ENCODE results near the gene DPH6.

Gene DPH6

DNA sequence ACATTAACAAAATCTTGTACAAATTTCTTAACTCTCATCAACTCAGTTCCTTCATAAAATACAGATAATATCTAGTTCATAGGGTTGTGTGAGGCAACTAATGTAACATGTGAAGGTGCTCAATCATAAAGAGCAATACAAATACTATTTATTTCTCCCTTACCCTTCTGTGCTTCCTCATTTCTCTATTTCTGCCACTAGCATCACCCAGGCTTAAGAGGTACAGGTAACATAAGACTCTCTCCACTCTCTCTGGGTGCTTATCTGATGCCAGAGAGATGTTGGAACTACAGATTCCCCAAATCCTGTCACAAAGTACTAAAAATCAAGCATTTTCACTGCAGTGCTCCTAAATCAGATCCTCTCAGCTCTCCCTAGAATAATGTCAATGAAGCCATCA lies 74.9 kb downstream of the DPH6 start:
- no peak overlapping the region for H2BK15ac ChIP-seq (replicated peaks; ENCODE audit: low read depth)
- no peak for DNase-seq
- no peaks in the 10 kb centered on the region for H3K36me3 ChIP-seq (ENCODE audit: control insufficient read depth, insufficient read depth, low read length)
- H4K5ac ChIP-seq (ENCODE audit: low read length), result no peak overlapping the region
- no peak overlapping the region for H3K18ac ChIP-seq (ENCODE audit: low read length)
- H4K8ac ChIP-seq (ENCODE audit: low read depth, low read length), result no peak overlapping the region
- no peak overlapping the region for H2AK5ac ChIP-seq (ENCODE audit: low read length)
- no peak overlapping the region for H3K4me3 ChIP-seq (ENCODE audit: low read length)
- H3K27me3 ChIP-seq (ENCODE audit: insufficient read depth, low read length, poor library complexity), result no peaks in the 10 kb centered on the region
- no peak overlapping the region for H3K9ac ChIP-seq (ENCODE audit: low read length)
- H2BK5ac ChIP-seq (ENCODE audit: low read length), result no peak overlapping the region
- no peaks in the 10 kb centered on the region for H3K79me1 ChIP-seq (ENCODE audit: low read length)
- no peak overlapping the region for H2BK120ac ChIP-seq (ENCODE audit: low read depth, low read length)
- H3K56ac ChIP-seq (ENCODE audit: low read length), result no peak overlapping the region
- no peak overlapping the region for H3K27ac ChIP-seq (ENCODE audit: low read depth, low read length)
- no peak overlapping the region for H3K4me2 ChIP-seq (ENCODE audit: low read length)
- H3K4ac ChIP-seq (ENCODE audit: low read depth, low read length), result no peak overlapping the region
- H3K4me1 ChIP-seq (ENCODE audit: control insufficient read depth, low read depth, low read length), result no peaks in the 10 kb centered on the region
- H3K79me2 ChIP-seq (ENCODE audit: control insufficient read depth, insufficient read depth, low read length), result no peaks in the 10 kb centered on the region
- H3K23ac ChIP-seq (ENCODE audit: low read length), result no peak overlapping the region

DNA sequence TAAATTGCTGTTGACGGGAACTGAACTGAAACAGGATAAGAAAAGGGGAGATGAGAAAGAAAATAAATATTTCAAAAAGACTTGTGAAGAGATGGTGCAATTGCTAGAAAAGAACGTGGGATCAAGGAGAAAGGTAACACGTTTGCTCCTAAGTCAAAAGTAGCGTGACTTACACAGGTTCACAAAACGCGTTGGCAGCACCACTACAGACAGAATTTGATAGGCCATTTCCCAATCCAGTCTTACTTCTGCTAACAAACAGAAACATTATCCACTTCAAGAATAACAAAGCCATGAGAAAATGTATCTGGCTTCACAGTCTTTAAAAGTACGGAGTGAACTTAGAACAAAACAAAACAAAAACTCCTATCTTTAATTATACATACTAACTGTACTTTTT lies 75.5 kb downstream of the DPH6 start:
- no peak overlapping the region for H3K4ac ChIP-seq (ENCODE audit: low read depth, low read length)
- no CpG with 5 or more reads among the region's 7 CpGs for WGBS (ENCODE audit: extremely low coverage, insufficient coverage, low lambda C conversion rate)
- H3K79me2 ChIP-seq (ENCODE audit: control insufficient read depth, insufficient read depth, low read length), result no peaks in the 10 kb centered on the region
- H3K79me1 ChIP-seq (ENCODE audit: low read length), result no peaks in the 10 kb centered on the region
- DNase-seq, result no peak
- no peak overlapping the region for H3K4me2 ChIP-seq (ENCODE audit: low read length)
- no peak overlapping the region for H2BK5ac ChIP-seq (ENCODE audit: low read length)
- H3K23ac ChIP-seq (ENCODE audit: low read length), result no peak overlapping the region
- H2BK15ac ChIP-seq (replicated peaks; ENCODE audit: low read depth), result no peak overlapping the region
- no peaks in the 10 kb centered on the region for H3K27me3 ChIP-seq (ENCODE audit: insufficient read depth, low read length, poor library complexity)
- H2AK5ac ChIP-seq (ENCODE audit: low read length), result no peak overlapping the region
- no peak overlapping the region for H3K56ac ChIP-seq (ENCODE audit: low read length)
- no peak overlapping the region for H4K5ac ChIP-seq (ENCODE audit: low read length)
- H3K4me3 ChIP-seq (ENCODE audit: low read length), result no peak overlapping the region
- no peaks in the 10 kb centered on the region for H3K36me3 ChIP-seq (ENCODE audit: control insufficient read depth, insufficient read depth, low read length)
- no peak overlapping the region for H2BK120ac ChIP-seq (ENCODE audit: low read depth, low read length)
- H3K18ac ChIP-seq (ENCODE audit: low read length), result no peak overlapping the region
- no peaks in the 10 kb centered on the region for H3K4me1 ChIP-seq (ENCODE audit: control insufficient read depth, low read depth, low read length)
- H3K9ac ChIP-seq (ENCODE audit: low read length), result no peak overlapping the region
- H3K27ac ChIP-seq (ENCODE audit: low read depth, low read length), result no peak overlapping the region
- no peak overlapping the region for H4K8ac ChIP-seq (ENCODE audit: low read depth, low read length)

DNA sequence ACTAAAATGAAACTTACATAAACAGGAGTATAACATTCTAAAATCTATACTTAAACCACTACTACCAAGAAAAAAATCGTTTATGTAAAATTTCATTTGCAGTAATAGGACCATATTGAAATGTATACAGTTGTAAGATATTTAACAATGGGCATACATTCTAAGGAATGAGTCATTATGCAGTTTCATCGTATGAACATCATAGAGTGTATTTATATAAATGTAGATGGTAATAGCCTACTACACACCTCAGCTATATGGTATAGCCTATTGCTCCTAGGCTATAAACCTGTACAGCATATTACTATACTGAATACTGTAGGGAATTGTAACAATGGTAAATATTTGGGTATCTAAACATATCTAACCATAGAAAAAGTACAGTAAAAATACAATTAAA lies 79.5 kb downstream of the DPH6 start:
- H3K4ac ChIP-seq (ENCODE audit: low read depth, low read length), result no peak overlapping the region
- H3K4me2 ChIP-seq (ENCODE audit: low read length), result no peak overlapping the region
- no peak overlapping the region for H3K23ac ChIP-seq (ENCODE audit: low read length)
- no peaks in the 10 kb centered on the region for H3K79me1 ChIP-seq (ENCODE audit: low read length)
- no CpG with 5 or more reads among the region's 2 CpGs for WGBS (ENCODE audit: extremely low coverage, insufficient coverage, low lambda C conversion rate)
- H3K27me3 ChIP-seq (ENCODE audit: insufficient read depth, low read length, poor library complexity), result no peaks in the 10 kb centered on the region
- no peaks in the 10 kb centered on the region for H3K36me3 ChIP-seq (ENCODE audit: control insufficient read depth, insufficient read depth, low read length)
- no peak overlapping the region for H2BK5ac ChIP-seq (ENCODE audit: low read length)
- no peak overlapping the region for H2AK5ac ChIP-seq (ENCODE audit: low read length)
- no peak overlapping the region for H2BK120ac ChIP-seq (ENCODE audit: low read depth, low read length)
- H3K9ac ChIP-seq (ENCODE audit: low read length), result no peak overlapping the region
- no peak overlapping the region for H3K27ac ChIP-seq (ENCODE audit: low read depth, low read length)
- no peaks in the 10 kb centered on the region for H3K4me1 ChIP-seq (ENCODE audit: control insufficient read depth, low read depth, low read length)
- no peak overlapping the region for H4K5ac ChIP-seq (ENCODE audit: low read length)
- no peak for DNase-seq
- no peak overlapping the region for H4K8ac ChIP-seq (ENCODE audit: low read depth, low read length)
- no peaks in the 10 kb centered on the region for H3K79me2 ChIP-seq (ENCODE audit: control insufficient read depth, insufficient read depth, low read length)
- H2BK15ac ChIP-seq (replicated peaks; ENCODE audit: low read depth), result no peak overlapping the region
- no peak overlapping the region for H3K56ac ChIP-seq (ENCODE audit: low read length)
- no peak overlapping the region for H3K4me3 ChIP-seq (ENCODE audit: low read length)
- no peak overlapping the region for H3K18ac ChIP-seq (ENCODE audit: low read length)

DNA sequence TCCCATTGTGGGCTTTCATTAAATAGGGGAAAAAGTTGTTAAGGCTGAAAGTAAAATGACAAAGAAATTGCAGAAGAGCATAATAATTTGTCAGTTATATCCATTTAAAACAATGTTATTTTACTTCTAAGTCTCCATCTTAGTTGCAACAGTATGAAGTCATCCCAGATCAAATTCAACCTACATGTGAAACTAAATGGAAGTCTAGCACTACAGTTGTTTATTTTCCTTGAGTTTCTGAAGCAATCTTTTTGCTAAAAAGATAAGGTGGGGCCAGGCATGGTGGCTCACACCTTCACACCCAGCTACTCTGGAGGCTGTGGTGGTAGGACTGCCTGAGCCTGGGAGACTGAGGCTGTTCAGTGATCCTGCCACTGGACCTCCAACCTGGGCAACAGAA lies 80.2 kb downstream of the DPH6 start:
- no peak overlapping the region for H4K8ac ChIP-seq (ENCODE audit: low read depth, low read length)

DNA sequence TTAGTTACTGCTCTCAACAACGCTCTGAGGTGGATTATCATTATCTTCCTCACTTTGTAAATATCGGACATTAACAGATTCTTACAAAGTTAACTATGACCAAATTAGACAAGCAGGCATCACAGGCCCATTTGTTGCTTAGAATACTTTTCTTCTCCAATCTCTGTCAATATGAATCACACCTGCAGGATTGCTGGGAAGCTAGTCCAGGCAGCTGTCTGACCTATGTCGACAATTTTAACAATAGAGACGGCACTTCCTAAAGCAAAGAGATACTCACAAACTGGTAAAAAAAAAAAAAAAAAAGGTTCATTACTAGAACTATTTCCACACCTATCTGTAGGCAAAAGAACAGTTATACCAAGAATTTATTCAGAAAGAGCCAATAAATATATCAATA lies 85.3 kb downstream of the DPH6 start:
- Histone ChIP-seq H3K18ac (ENCODE audit: low read length) (no peak overlapping the region), H3K4me1 (ENCODE audit: control insufficient read depth, low read depth, low read length) (no peaks in the 10 kb centered on the region), H3K79me1 (ENCODE audit: low read length) (no peaks in the 10 kb centered on the region), H4K8ac (ENCODE audit: low read depth, low read length) (no peak overlapping the region), H3K79me2 (ENCODE audit: control insufficient read depth, insufficient read depth, low read length) (no peaks in the 10 kb centered on the region), H3K56ac (ENCODE audit: low read length) (no peak overlapping the region), H2BK15ac (replicated peaks; ENCODE audit: low read depth) (no peak overlapping the region), H3K9ac (ENCODE audit: low read length) (no peak overlapping the region), H3K36me3 (ENCODE audit: control insufficient read depth, insufficient read depth, low read length) (no peaks in the 10 kb centered on the region), H3K4me2 (ENCODE audit: low read length) (no peak overlapping the region), H2BK120ac (ENCODE audit: low read depth, low read length) (no peak overlapping the region), H2BK5ac (ENCODE audit: low read length) (no peak overlapping the region), H3K23ac (ENCODE audit: low read length) (no peak overlapping the region), H4K5ac (ENCODE audit: low read length) (no peak overlapping the region), H3K27ac (ENCODE audit: low read depth, low read length) (no peak overlapping the region), H3K4ac (ENCODE audit: low read depth, low read length) (no peak overlapping the region), H3K27me3 (ENCODE audit: insufficient read depth, low read length, poor library complexity) (no peaks in the 10 kb centered on the region), H3K4me3 (ENCODE audit: low read length) (no peak overlapping the region), H2AK5ac (ENCODE audit: low read length) (no peak overlapping the region)
- WGBS (ENCODE audit: extremely low coverage, insufficient coverage, low lambda C conversion rate), result no CpG with 5 or more reads among the region's 4 CpGs
- no peak for DNase-seq

More for the DNA sequence above, 80.2 kb downstream of the DPH6 start:
- Histone ChIP-seq H3K18ac (ENCODE audit: low read length) (no peak overlapping the region), H2BK15ac (replicated peaks; ENCODE audit: low read depth) (no peak overlapping the region), H2BK5ac (ENCODE audit: low read length) (no peak overlapping the region), H3K4me1 (ENCODE audit: control insufficient read depth, low read depth, low read length) (no peaks in the 10 kb centered on the region), H3K27ac (ENCODE audit: low read depth, low read length) (no peak overlapping the region), H3K79me1 (ENCODE audit: low read length) (no peaks in the 10 kb centered on the region), H3K4me3 (ENCODE audit: low read length) (no peak overlapping the region), H4K5ac (ENCODE audit: low read length) (no peak overlapping the region), H3K79me2 (ENCODE audit: control insufficient read depth, insufficient read depth, low read length) (no peaks in the 10 kb centered on the region), H3K4me2 (ENCODE audit: low read length) (no peak overlapping the region), H3K9ac (ENCODE audit: low read length) (no peak overlapping the region), H2BK120ac (ENCODE audit: low read depth, low read length) (no peak overlapping the region), H3K36me3 (ENCODE audit: control insufficient read depth, insufficient read depth, low read length) (no peaks in the 10 kb centered on the region), H3K27me3 (ENCODE audit: insufficient read depth, low read length, poor library complexity) (no peaks in the 10 kb centered on the region), H3K56ac (ENCODE audit: low read length) (no peak overlapping the region), H3K23ac (ENCODE audit: low read length) (no peak overlapping the region), H3K4ac (ENCODE audit: low read depth, low read length) (no peak overlapping the region), H2AK5ac (ENCODE audit: low read length) (no peak overlapping the region)
- peak; percentile 27 for DNase-seq

DNA sequence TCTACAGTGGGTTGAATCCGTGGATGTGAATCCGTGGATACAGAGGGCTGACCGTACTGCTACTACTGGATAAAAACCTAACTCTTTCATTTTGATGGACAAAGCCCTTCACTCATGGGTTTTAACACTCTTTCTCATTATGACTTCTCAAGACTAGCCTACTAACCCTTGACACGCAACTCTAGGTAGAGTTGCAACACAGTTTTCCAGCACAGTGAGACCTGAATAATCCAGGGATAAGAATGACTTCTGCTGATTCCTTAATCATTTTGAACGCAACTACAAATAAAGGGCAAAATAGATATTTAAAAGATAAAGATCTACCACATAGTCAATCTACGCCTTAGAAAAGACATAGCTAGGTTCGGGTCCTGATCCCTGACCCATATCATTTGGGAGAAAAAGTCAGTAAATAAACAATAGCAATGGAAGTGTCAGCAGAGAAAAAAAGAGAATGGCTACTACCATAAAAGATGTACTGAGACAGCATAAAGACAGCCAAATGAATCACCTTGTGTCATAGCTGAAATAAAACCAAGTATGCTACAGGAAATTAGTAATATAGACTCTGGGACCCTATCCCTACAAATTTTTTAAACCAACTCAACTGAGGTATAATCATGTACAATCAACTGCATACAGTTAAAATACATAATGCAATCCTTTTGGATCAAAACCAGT lies 87.6 kb downstream of the DPH6 start:
- Histone ChIP-seq H3K27me3 (ENCODE audit: insufficient read depth, low read length, poor library complexity) (no peaks in the 10 kb centered on the region), H3K56ac (ENCODE audit: low read length) (no peak overlapping the region), H3K27ac (ENCODE audit: low read depth, low read length) (no peak overlapping the region), H2BK15ac (replicated peaks; ENCODE audit: low read depth) (no peak overlapping the region), H3K4me3 (ENCODE audit: low read length) (no peak overlapping the region), H3K9ac (ENCODE audit: low read length) (no peak overlapping the region), H3K4ac (ENCODE audit: low read depth, low read length) (no peak overlapping the region), H2BK5ac (ENCODE audit: low read length) (no peak overlapping the region), H4K8ac (ENCODE audit: low read depth, low read length) (no peak overlapping the region), H3K23ac (ENCODE audit: low read length) (no peak overlapping the region), H2AK5ac (ENCODE audit: low read length) (no peak overlapping the region), H3K4me2 (ENCODE audit: low read length) (no peak overlapping the region), H3K18ac (ENCODE audit: low read length) (no peak overlapping the region), H3K4me1 (ENCODE audit: control insufficient read depth, low read depth, low read length) (no peaks in the 10 kb centered on the region), H4K5ac (ENCODE audit: low read length) (no peak overlapping the region), H3K79me2 (ENCODE audit: control insufficient read depth, insufficient read depth, low read length) (no peaks in the 10 kb centered on the region), H3K36me3 (ENCODE audit: control insufficient read depth, insufficient read depth, low read length) (no peaks in the 10 kb centered on the region), H3K79me1 (ENCODE audit: low read length) (no peaks in the 10 kb centered on the region), H2BK120ac (ENCODE audit: low read depth, low read length) (no peak overlapping the region)
- no CpG with 5 or more reads among the region's 7 CpGs for WGBS (ENCODE audit: extremely low coverage, insufficient coverage, low lambda C conversion rate)
- DNase-seq, result no peak
